Measurements from ENCODE around the gene ZNF785.
"Not testable (repeated sequence)": the region's sequence is repeated elsewhere in the genome, so short reads cannot be mapped to it uniquely, and the experiment has no call there.

Gene ZNF785

DNA sequence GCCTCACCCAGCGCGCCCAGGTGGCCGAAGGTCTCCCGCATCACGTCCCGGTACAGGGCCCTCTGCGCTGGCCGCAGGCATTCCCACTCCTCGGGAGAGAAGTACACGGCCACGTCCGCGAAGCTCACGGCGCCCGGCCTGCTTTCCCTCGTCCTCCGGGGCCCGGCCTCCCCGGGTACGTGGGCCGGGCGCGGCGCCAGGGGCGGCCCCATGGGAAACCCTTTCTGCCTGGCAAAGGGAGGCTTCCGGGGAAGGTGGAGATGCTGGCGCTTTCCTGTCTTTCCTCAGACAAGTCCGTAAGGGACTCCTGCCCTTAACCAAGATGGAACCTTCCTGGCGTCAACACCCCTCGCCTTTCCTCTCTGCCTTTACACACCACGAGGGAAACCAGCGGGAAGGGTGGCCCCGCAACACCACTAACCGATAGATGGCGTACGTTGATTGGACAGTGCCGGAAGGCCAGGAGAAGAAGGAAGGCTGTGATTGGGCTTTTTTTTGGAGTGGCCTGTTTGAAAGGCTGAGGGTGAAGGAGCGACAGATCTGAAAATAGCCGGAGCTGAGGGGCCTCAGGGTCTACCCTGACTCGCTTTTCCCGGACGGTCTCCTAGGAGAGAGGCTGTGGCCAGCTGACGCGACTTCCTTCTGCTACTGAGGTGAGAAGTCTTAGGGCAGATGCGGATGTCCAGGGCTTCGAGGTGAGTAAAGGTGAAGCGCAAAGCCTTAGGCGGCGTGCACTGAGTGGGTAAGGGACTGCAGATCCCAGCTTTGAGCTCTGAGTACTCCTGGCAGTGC is at the start of gene ZNF785:
ZNF785 (minus strand) TSS at position 298 of the 792 bp plus-strand sequence; CDS start at position 212, 86 bp downstream.
- DNase-seq (ENCODE audit: low read depth): peak; percentile 81

DNA sequence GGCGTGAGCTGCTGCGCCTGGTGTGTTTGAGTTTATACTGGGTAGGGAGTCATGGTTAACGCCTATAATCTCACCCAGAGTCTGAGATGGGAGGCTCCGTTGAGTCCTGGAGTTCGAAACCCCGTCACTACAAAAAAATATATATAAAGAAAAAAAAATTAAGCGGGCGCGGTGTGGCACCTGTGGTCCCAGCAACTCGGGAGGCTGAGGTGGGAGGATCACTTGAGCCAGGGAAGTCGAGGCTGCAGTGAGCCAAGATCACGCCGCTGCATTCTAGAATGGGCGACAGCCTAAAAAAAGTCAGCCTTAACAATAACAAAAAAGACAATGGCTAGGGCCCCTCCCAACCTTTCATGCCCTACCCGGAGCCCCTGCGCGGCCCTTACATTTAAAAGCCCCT is 48.0 kb upstream of the ZNF785 start:
- no peak for DNase-seq (ENCODE audit: low read depth)

DNA sequence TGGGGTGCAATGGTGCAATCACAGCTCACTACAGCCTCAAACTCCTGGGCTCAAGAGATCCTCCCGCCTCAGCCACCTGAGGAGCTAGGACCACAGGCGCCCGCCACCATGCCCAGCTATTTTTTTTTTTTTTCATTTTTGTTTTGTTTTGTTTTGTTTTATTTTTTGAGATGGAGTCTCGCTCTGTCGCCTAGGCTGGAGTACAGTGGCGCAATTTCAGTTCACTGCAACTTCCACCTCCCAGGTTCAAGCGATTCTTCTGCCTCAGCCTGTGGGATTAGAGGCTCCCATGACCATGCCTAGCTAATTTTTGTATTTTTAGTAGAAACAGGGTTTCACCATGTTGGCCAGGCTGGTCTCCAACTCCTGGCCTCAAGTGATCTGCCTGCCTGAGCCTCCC is 47.0 kb upstream of the ZNF785 start:
- DNase-seq (ENCODE audit: low read depth): not testable (repeated sequence)

DNA sequence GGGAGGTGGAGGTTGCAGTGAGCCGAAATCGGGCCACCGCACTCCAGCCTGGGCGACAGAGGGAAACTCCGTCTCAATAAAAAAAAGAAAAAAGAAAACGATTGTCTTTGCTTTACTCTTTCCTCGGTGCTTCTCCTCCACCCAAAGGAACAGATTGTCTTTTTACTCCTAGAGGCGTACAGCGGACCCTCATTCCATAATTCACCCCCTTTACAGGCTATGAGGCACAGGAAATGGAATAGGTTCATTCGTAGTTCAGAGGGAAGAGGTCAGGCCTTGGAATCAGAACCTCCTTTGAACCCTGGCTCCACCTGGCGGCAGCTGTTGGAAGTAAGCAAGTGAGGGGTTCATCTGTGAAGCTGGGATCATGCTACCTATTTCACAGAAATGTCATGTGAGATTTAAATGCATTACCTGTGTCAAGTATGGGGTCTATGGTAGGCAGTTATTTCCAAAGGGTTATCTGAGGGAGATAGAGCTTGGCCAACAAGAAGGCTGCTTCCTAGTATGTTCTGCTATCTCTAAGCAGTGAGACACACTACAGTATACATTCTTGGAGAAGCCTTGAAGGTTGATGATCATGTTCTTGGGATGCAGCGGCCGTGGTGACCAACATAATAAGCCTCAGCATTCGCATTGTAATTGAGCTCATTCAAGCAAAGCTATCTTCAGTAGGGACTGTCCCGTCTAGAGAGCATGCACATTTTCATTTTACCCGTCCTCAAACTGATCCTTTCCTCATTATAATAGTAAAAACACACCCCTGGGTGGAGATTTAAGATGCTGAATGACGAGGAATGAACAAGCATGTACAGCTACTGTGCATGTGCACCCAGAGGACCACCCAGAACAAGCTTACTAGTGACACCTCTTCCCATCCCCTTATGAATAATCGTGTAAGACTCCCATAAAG is 43.4 kb upstream of the ZNF785 start:
- peak; percentile 93 for DNase-seq (ENCODE audit: low read depth)

DNA sequence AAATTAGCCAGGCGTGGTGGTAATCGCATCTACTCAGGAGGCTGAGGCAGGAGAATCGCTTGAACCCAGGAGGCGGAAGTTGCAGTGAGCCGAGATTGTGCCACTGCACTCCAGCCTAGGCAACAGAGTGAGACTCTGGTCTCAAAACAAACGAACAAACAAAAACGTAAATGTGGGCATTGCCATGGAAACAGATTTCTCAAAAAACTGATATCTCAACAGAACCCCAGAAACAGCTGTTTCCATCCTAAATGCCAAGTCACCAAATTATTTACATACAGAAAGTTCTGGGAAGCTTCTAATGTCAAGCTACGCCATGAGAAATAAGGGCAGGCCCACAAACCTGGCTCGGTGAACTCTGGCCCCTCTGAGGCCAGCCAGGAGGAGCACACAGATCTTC is 40.7 kb upstream of the ZNF785 start:
- DNase-seq (ENCODE audit: low read depth): no peak

GRCh38 chr16:30623536-30624283 is 38.2 kb upstream of the ZNF785 start:
- DNase-seq (ENCODE audit: low read depth): no peak

GRCh38 chr16:30622455-30623032 is 37.0 kb upstream of the ZNF785 start:
- no peak for DNase-seq (ENCODE audit: low read depth)

- DNase-seq (ENCODE audit: low read depth): no peak
Measured at GRCh38 chr16:30621765-30622164, 36.3 kb upstream of the ZNF785 start.

DNA sequence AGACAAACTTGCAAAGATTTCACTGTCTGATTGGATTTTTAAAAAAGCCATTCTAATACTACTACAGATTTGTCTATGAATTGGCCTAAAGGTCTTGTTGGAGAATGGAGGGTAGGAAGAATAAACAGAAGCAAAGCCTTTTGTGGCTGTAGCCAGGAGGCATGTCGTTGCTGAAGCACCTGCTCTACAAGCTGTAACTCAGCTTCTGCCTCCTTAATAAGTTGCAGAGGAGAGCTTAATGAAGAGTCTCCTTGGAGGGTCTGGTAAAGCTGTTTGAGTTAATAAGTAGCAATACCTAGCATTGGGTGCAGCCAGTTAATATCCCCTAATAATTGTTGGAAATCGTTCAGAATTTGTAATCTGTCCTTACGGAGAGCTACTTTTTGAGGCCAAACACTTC is 34.7 kb upstream of the ZNF785 start:
- no peak for DNase-seq (ENCODE audit: low read depth)

- no peak for DNase-seq (ENCODE audit: low read depth)
Measured at GRCh38 chr16:30619638-30620037, 34.1 kb upstream of the ZNF785 start.

DNA sequence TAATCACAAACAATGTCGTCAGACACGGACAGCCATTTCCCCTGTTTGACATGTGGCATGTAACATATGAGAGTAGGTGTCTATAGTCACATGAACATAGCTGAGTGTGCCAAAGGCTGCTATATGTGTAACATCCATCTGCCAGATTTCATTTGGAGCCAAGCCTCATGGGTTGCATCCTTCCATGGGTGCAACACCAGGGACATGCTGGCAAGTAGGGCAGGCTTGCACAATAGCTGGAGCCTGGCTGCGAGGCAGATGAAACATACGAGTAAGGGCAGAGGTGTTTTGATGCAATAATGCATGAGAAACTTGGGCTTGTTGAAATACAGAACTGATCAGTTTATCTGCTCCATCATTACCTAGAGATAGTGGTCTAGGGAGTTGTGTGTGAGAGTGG is 33.7 kb upstream of the ZNF785 start:
- no peak for DNase-seq (ENCODE audit: low read depth)

DNA sequence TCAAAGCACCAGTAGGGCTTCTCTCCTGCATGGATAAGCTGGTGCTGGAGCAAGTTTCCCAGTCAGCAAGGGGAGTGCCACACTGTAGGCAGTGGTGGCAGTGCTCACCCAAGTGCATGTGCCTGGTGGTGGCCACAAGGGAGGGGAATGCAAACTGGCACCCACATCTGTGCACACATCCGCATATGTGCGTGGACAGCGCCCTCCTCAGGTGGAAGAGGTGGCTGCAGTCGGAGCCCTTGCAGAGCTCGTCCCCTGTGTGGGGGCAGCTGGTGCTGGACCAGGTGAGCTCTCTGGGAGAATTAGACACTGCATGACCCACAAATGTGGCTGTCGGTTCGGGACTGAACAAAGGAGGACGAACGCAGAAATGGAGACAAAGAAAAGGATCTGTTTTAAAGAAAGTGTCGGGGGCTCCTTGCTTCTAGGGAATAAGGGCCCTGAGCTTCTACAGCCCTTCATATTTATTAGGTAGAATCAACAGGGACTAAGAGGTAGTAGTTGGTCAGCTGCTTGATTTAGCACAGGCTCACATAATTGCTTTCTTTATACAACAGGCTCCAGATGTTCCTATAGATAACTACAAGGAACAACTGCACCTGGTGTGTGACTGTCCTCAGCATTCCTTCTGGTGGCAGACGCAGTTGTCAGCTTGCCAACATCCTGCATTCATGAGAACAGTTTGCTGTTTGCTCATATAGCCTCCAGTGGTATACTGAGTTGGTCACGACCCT is 30.0 kb upstream of the ZNF785 start:
- DNase-seq (ENCODE audit: low read depth): peak; percentile 39

DNA sequence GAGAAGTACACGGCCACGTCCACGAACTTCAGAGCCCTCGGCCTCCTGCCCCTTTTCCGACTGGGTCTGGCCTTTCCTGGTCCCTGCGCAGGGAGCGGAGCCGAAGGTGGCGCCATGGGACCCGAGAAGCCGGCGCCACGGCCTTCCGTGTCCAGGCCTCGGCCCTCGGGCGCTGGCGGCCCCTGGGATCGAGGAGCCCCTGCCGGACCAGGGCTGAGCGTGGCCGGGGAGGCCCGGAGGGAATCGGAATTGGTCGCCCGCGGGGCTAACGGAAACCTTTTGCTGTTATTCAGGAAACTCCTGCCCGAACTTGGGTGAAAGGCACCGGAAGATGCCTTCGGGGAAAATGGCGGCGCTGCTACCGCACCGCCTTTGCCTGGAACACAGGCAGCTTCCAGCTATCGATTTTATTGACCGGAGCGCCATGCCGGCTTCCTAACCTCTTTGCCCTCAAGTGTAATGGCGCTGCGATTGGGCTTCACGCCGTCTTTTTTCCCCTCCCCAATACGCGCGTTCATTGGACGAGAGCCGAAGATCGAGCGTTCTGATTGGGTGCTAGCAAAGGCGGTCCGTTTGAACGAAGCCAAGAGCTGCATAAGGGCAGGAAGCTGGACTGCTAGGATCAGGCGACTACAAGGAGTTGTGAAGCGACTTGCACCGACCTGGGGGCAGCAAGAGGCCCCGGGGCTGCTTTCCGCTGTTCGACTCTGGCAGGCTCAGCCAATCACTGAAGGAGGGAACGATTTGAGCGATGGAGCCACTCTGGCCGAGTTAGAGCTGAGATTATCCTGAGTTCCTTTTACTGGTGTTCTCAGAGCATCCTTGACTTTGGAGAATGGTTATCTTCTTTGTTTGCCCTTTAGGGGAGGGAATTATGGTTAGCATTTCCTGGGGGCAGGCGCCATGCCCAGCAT is 24.7 kb upstream of the ZNF785 start, which contains the start of gene ZNF689:
ZNF689 (minus strand) TSS at position 464 of the 914 bp plus-strand sequence; CDS start at position 116, 348 bp downstream.
- peak; percentile 90 for DNase-seq (ENCODE audit: low read depth)

DNA sequence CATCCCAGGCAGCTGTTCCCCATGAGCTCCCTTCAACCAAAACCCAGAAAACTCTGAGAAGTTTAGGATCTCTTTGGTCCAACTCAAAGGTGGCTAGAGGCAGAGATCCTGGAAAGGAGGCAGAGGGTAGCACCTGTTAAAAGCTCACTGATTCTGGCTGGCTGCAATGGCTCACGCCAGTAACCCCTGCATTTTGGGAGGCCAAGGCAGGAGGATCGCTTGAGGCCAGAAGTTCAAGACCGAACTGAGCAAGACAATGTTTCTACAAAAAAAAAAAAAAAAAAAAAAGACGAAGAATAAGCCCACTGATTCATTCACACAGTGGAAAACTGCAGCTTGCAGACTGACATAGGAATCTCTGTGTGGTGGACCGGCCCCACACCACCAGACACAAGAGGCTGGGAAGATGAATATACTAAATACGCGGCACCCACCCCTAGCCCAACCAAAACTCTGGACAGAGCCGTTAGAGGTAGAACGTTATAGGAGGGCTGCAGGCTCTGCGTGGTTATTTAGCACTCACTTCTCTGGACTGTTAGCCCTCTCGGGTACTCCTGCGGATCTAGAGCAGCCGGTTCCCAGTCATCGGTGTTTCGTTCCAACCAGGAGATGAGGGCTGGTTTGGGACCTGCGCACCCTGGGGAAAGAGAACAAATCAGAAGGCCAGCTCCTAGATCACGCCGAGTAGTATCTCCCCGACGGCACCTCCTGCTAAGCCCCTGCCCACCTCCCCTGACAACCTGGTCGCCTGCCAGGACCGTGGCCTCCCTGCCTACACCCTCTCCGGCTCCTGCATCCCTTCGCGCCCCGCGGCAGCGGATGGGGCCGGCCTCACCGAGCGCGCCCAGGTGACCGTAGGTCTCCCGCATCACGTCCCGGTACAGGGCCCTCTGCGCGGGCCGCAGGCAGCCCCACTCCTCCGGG is 23.8 kb upstream of the ZNF785 start:
- no peak for DNase-seq (ENCODE audit: low read depth)

- DNase-seq (ENCODE audit: low read depth): no peak
Measured at GRCh38 chr16:30606004-30606403, 20.5 kb upstream of the ZNF785 start.

- DNase-seq (ENCODE audit: low read depth): no peak
Measured at GRCh38 chr16:30605158-30605557, 19.7 kb upstream of the ZNF785 start.

DNA sequence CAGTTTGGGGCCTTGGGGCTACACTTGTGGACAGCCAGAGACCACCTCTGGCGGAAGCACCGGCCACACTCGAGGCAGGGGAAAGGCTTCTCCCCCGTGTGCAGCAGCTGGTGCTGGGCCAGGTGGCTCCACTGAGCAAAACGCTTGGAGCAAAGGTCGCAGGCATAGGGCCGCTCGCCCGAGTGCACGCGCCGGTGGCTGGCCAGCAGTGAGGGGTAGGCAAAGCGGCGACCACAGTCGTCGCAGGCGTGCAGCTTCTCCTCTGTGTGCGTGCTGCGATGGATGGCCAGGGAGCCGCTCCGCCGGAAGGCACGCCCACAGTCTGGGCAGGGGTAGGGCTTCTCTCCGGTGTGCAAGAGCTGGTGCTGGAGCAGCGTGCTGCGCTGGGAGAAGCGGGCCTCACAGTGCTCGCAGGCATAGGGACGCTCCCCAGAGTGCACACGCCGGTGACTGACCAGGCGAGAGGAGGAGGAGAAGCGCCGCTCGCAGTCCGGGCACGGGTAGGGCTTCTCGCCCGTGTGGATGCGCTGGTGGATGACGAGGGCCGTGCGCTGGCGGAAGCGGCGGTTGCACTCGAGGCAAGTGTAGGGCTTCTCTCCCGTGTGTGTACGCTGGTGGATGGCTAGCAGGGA is 18.9 kb upstream of the ZNF785 start:
- no peak for DNase-seq (ENCODE audit: low read depth)

DNA sequence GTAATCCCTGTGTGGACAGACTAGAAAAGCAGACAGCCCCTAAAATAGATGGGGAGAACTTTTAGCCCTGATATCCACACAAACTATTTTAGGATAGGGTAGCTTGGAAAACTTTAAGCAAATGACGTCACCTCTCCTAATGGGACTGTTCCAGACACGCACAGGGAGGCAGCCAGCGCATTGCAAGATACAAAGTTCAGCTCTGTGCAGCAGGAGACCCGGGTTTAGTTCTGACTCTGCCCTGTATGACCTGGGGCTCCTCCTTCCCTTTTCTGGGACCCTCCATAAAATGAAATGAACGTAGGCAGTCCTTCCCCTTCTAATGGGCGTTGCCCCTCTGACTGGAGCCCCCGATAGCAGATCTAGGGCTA is 18.4 kb upstream of the ZNF785 start:
- no peak for DNase-seq (ENCODE audit: low read depth)
